ENCODE results near the gene IKBKE.
A peak's percentile ranks its signal among the peaks of the same experiment; 100 is the strongest.

The IKBKE gene

GRCh38 chr1:206488466-206488865 lies 18.2 kb downstream of the IKBKE start:
- no peak for DNase-seq
- no peak for TF ChIP-seq POLR2A (IDR thresholded peaks at IDR 0.05; ENCODE audit: low read length)

- no peak for TF ChIP-seq POLR2A (IDR thresholded peaks at IDR 0.05; ENCODE audit: low read length)
- no peak for TF ChIP-seq GATA1 (IDR thresholded peaks at IDR 0.05; ENCODE audit: low read depth, low read length)
- peak; percentile 70 to 81 for DNase-seq
Measured at GRCh38 chr1:206489980-206490770, 19.9 kb downstream of the IKBKE start.

- DNase-seq, result no peak
- no peak for TF ChIP-seq POLR2A (IDR thresholded peaks at IDR 0.05; ENCODE audit: low read length)
- TF ChIP-seq GATA1 (IDR thresholded peaks at IDR 0.05; ENCODE audit: low read depth, low read length), result no peak
Measured at GRCh38 chr1:206490771-206491405, 20.6 kb downstream of the IKBKE start.

GRCh38 chr1:206491616-206492015 lies 21.3 kb downstream of the IKBKE start:
- TF ChIP-seq GATA1 (IDR thresholded peaks at IDR 0.05; ENCODE audit: low read depth, low read length), result no peak
- DNase-seq, result no peak

DNA sequence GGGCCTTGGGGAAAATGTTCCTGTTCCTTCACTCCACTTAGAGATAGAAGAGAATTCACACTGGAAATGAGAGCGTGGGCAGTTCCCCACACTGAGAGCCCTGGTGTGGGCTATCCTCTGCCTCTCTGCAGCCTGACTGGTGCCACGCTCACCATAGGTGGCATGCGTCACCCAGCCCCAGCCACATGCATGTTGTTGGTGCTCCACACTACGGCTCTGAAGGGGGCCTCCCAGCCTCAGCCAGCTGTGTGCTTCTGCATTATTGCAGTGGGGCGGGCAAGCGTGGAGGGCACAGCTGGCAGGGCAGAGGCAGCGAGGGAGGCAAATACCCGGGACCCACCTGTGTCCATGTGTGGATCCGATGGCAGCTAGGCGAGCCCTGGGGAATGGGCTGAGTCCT lies 22.3 kb downstream of the IKBKE start:
- no peak for TF ChIP-seq POLR2A (IDR thresholded peaks at IDR 0.05; ENCODE audit: low read length)
- no peak for DNase-seq

DNA sequence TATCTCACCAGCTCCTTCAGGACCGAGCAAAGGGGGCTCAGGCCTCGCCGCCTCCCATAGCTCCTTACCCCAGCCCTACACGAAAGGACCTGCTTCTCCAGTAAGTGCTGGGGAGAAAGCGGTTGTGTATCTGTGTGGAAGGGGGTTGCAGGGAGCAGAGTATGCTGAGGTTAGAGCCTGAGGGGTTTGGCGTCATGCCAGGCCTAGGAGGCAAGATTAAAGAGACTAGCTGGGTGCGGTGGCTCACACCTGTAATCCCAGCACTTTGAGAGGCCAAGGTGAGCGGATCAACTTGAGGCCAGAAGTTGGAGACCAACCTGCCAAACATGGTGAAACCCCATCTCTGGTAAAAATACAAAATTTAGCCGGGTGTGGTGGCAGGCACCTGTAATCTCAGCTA lies 23.0 kb downstream of the IKBKE start:
- TF ChIP-seq POLR2A (IDR thresholded peaks at IDR 0.05; ENCODE audit: low read length), result no peak
- TF ChIP-seq GATA1 (IDR thresholded peaks at IDR 0.05; ENCODE audit: low read depth, low read length), result no peak

DNA sequence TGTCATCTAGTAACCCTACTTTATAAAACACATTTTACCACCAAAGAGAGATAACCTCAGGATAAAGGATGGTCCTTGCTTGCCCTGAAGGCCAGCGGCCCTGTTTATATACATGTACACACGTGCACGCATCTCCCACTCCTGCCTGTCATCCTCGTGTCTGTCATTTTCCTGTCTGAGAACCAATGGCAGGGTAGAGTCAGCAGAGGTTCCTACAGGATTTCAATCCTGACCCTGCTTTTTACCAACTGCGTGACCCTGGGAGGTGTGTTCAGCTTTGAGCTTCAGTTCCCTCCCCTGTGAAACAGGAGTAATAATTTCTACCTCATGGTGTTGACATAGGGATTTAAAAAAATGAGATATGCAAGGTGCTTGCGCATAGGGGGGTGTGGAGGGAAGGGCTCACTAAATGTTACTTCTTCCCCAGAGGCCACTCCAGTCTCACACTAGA lies 24.8 kb downstream of the IKBKE start:
- DNase-seq, result no peak
- no peak for TF ChIP-seq POLR2A (IDR thresholded peaks at IDR 0.05; ENCODE audit: low read length)

More for the DNA sequence above, 23.0 kb downstream of the IKBKE start:
- no peak for DNase-seq

DNA sequence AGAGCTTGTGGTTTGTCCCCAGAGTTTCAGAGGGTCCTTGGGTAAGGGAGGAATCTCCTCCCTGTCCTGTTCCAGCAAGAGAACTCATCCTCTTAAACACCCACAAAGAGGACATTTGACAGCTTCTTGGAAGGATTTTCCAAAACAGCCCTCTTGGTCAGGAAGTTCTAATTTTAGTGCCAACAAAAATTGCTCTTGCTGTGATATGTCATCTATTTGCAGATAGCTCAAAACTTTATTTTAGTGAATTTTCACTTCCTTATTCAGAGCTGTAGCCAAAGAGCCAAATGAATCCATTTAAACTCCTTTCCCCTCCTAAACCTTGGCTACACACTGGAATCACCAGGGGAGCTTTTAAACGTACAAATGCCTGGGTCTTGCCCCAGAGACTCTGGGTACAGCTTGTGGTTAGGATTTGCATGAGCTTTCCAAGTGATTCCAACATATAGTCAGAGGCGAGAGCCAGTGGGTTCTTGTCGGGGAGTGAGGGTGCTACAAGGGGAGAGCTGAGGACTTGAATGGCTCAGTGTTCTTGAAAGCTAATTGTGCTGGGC lies 25.3 kb downstream of the IKBKE start:
- no peak for TF ChIP-seq GATA1 (IDR thresholded peaks at IDR 0.05; ENCODE audit: low read depth, low read length)
- no peak for TF ChIP-seq POLR2A (IDR thresholded peaks at IDR 0.05; ENCODE audit: low read length)
- DNase-seq, result no peak

GRCh38 chr1:206496131-206496793 lies 26.0 kb downstream of the IKBKE start:
- DNase-seq, result no peak
- no peak for TF ChIP-seq POLR2A (IDR thresholded peaks at IDR 0.05; ENCODE audit: low read length)
- no peak for TF ChIP-seq GATA1 (IDR thresholded peaks at IDR 0.05; ENCODE audit: low read depth, low read length)

GRCh38 chr1:206497363-206497762 lies 27.1 kb downstream of the IKBKE start:
- DNase-seq, result no peak
- TF ChIP-seq GATA1 (IDR thresholded peaks at IDR 0.05; ENCODE audit: low read depth, low read length), result no peak
- TF ChIP-seq POLR2A (IDR thresholded peaks at IDR 0.05; ENCODE audit: low read length), result no peak

DNA sequence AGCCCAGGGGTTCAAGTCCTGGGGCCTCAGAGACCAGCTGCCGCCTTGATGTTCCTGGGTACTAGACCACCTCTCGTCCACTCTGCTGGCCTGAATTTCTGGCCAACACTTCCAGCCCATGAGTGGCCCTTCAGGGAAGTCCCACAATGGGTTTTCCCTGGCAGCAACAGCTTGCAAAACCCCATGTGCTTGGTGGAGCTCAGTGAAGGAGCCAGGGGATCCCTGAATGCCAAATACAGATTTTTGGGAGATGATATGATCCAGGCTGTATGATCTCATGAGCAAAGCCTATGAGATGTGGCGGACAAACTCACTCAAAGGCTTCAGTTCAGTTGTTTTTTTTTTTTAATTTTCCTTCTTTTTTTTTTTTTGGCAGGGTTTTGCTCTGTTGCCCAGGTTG lies 27.5 kb downstream of the IKBKE start:
- no peak for DNase-seq
- no peak for TF ChIP-seq GATA1 (IDR thresholded peaks at IDR 0.05; ENCODE audit: low read depth, low read length)
- no peak for TF ChIP-seq POLR2A (IDR thresholded peaks at IDR 0.05; ENCODE audit: low read length)

GRCh38 chr1:206498685-206499084 lies 28.4 kb downstream of the IKBKE start:
- no peak for DNase-seq
- TF ChIP-seq GATA1 (IDR thresholded peaks at IDR 0.05; ENCODE audit: low read depth, low read length), result no peak
- no peak for TF ChIP-seq POLR2A (IDR thresholded peaks at IDR 0.05; ENCODE audit: low read length)

DNA sequence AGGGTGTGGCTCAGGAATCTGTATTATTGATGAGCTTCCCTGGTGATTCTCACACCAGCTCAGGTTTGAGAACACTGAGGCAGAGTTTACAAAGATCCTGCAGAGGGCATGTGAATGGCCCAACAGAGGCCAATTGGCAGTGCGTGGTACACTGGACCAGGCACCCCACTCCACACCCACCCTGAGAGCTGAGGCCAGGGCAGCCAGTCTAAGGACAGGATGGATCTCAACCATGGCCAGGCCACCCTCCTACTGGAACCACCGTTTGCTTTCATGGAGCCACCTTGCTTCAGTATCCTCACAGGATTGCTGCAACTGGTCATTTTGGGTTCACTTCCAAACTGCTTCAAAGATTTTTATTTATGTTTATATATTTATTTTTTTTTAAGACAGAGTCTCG lies 29.8 kb downstream of the IKBKE start:
- TF ChIP-seq GATA1 (IDR thresholded peaks at IDR 0.05; ENCODE audit: low read depth, low read length), result no peak
- no peak for TF ChIP-seq POLR2A (IDR thresholded peaks at IDR 0.05; ENCODE audit: low read length)
- DNase-seq, result no peak

DNA sequence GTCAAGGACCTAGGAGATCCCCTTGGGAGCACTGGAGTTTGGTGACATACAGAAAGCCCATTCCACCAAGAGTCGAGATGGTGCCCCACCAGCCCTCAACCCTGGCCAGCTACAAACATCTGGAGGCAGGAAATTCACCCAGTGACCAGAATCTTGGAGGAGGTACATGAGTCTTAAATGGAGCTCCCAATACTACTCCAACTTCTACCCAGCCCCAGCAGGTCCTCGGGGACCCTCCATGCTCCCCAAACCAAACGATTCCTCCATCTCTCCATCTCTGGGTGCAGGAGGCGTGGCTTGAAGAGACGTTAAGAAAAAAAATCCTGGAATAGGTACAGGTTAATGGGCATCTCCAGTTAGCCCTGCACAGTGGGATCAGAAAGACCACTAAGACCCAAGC lies 31.6 kb downstream of the IKBKE start:
- TF ChIP-seq GATA1 (IDR thresholded peaks at IDR 0.05; ENCODE audit: low read depth, low read length), result no peak
- TF ChIP-seq POLR2A (IDR thresholded peaks at IDR 0.05; ENCODE audit: low read length), result no peak
- no peak for DNase-seq
